Fibroblast of skin of right quadriceps (primary cell): ENCODE data around the gene MRPL14.

Experiments
- DNase-seq: peaks from one replicate; pipeline ENCODE4 v3.0.0-alpha.2; 2013

Gene MRPL14

GRCh38 chr6:44078219-44078826 is 48.9 kb downstream of the MRPL14 start:
- no peak for DNase-seq

GRCh38 chr6:44077214-44077946 is 49.9 kb downstream of the MRPL14 start:
- no peak for DNase-seq

GRCh38 chr6:44076356-44077213 is 50.7 kb downstream of the MRPL14 start:
- DNase-seq: no peak

- DNase-seq: no peak
Observed at GRCh38 chr6:44075647-44076355, 51.5 kb downstream of the MRPL14 start.

DNA sequence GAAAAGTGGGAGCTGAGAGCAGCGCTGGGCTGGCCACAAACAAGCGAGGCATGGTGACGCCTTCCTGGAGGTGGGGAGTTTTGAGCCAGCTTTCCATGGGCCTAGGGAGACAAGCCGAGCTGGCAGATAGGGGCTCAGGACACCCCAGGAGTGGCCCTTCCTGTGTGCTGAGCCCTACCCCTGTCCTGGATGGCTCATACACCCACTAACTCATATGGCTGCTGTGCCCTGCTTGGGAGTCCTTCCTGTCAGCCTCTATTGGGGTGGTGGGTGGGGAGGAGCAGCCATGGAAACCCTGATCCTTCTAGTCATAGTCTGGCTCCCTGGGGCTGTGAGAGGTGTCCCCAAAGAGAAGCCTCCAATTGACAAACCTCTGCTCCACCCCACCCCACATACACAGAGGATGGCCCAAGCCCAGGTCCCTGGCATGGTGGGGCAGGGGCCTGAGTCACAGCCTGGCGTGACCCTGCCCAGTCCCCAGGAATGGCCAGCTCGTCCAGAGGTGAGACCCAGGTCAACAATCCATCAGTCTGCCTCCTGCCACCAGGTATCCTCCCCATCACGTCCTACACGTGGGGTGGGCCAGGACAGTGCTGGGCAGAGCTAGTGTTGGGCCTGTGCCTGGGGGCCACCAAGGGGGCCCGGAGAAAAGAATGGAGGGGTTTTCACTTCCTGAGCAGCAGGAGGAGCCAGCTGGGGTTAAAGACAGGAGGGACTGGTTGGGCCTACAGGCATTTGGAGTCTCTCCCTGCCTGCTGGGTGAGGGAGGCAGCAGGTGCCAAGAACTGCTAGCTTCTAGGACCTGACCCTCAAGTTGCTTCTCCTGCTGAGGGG is 52.2 kb downstream of the MRPL14 start:
- no peak for DNase-seq

DNA sequence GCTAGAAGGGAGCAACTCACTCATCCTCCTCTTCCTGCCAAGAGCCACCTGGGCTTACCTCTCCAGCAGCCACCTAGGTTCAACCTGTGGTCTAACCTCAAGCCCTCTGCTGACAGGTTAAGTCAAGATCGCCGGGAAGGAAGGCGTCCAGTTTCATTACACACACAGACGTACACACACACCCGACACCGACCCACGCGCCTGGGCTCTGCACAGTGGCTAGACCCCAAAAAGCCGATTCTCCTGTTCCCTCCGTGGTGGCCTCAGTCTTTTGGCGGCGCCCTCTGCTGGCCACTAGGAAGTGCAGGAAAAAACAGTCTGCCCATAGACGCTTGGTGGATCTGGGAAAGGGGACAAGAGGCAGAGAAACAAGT is 52.8 kb downstream of the MRPL14 start:
- DNase-seq: peak; percentile 84

- DNase-seq: no peak
Observed at GRCh38 chr6:44073612-44074438, 53.4 kb downstream of the MRPL14 start.

DNA sequence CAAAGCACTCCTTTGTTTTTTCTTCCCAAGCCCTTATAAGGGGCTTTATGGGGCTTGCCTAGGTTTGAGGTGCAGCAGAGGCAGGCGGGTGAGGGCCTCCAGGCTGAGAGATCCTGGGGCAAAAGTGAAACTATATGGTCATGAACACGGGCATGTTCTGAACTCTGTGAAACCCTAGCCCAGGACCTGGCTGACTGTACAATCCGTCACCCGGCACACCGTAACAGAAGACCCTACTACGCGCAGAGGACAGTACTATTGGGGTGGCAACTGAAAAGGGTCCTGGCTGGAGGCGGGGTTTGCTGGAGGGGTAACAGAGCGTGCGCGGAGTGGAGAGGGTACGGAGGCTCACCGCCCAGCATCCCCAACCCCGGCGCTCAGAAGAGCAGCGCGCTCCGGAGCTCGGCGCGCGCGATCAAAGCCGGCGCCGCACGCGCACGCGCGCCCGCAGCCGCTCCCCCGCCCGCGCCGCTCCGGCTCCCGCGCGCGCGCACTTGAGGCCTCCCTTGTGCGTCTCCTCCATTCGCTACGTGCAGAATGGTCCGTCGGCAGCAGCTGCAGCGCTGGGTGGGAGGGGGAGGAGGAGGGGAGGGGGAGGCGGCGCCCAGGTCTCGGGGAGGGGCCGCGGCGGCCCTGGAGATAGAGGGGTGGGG is 54.2 kb downstream of the MRPL14 start:
- peak; percentile 93 for DNase-seq

GRCh38 chr6:44072452-44072958 is 54.7 kb downstream of the MRPL14 start:
- no peak for DNase-seq

- peak; percentile 98 for DNase-seq
Observed at GRCh38 chr6:44071670-44072451, 55.4 kb downstream of the MRPL14 start.

DNA sequence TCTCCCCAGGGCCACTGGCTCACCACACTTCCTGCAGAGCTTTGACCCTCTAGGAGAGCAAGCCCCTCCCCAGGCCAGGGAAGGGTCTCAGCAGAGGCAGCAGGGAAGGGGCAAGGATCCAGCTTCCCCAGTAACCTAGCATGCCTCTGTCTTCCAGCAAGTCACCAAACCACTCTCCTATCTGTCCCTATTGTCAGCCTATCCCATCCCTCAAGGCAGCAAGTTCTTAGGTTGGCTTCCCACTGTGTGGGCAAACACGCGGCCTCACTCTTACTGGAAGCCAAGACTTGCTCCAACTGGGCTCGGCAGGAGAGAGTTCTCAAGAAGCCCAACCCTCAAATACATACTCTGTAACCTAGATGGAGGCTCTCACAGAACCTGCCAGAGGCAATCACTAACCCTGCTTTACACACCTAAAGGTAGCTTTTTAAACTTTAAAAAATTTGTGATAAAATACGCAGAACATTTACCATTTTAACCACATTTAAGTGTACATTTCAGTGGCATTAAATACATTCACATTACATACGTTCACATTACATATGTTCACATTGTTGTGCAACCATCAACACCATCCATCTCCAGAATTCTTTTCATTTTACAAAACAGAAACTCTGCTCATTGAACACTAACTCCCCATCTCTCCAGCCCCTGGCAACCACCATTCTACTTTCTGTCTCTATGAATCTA is 58.5 kb downstream of the MRPL14 start:
- DNase-seq: no peak

- no peak for DNase-seq
Observed at GRCh38 chr6:44067173-44068139, 59.8 kb downstream of the MRPL14 start.

DNA sequence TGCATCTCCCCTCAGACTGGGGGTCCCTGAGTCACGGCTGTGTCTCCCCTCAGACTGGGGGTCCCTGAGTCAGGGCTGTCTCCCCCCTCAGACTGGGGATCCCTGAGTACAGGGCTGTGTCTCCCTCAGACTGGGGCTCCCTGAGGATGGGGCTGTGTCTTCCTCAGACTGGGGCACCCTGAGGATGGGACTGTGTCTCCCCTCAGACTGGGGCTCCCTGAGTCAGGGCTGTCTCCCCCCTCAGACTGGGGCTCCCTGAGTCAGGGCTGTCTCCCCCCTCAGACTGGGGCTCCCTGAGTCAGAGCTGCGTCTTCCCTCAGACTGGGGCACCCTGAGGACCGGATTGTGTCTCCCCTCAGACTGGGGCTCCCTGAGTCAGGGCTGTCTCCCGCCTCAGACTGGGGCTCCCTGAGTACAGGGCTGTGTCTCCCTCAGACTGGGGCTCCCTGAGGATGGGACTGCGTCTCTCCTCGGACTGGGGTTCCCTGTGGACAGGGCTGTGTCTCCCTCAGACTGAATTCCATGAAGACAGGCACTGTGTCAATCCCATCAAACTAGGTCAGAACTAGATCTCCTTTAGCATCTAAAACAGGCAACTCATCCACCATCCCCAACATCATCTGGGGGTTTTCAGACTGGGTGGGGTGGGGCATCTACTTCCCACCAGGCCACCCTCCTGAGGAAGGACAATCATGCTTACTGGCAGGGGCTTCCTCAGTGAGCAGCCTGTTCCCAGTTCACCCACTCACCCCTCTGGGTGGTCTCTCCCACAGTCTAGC is 60.7 kb downstream of the MRPL14 start:
- no peak for DNase-seq

DNA sequence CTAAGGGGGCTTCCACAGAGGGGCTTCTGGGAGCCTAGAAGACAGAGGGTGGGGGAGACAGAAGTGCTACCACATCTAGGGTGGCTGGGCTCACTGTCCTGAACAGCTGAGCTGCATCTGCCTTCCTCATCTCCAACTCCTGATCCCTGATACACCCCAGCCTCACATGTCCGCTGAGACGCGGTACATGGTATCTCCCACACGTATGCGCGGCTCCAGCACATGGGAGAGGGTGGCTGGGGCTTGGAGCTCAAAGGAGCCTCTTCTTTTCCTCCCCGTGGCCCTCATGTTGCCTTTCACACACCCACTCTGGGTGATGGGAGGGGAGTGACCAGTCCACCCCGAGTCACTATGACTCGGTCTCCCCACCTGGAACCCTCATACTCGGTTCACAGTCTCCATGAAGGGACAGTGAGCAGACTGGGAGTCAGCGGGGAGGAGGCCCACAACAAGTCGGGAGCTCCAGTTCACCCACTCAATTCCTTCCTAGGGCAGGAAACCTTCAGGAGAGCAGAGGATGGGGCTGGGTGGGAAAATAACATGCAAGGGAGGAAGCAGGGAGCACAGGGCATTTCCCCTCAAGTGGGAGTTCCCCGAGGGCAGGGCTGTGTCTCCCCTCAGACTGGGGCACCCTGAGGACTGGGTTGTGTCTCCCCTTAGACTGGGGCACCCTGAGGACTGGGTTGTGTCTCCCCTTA is 61.7 kb downstream of the MRPL14 start:
- DNase-seq: no peak

DNA sequence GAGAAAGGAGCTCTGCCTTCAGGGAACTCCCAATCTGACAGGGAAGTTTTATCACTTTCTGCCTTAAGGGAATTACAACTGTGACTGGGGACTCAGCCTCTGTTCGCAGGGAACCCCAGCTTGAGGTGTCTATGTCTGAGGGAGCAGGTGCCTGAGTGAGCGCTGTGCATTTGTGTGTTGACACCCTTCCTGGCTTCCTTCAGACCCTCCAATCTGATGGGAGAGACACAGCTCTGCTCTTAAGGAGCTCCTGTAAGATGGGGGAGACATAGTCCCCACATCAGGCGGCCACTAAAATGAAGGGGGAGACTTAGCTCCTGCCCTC is 62.3 kb downstream of the MRPL14 start:
- no peak for DNase-seq
